NCI-H2227 treated with DMSO at 0.1 percent for 48 hours (cell line): ENCODE measurements around the gene TTC36.
A peak's percentile ranks its signal among the peaks of the same experiment; 100 is the strongest.
"Not testable (repeated sequence)": the region's sequence is repeated elsewhere in the genome, so short reads cannot be mapped to it uniquely, and the experiment has no call there.

ENCODE experiments used
- DNase-seq: peaks from one replicate; lab custom pipeline; 2025; lab: John Stamatoyannopoulos, UW

TTC36 gene, protein sequence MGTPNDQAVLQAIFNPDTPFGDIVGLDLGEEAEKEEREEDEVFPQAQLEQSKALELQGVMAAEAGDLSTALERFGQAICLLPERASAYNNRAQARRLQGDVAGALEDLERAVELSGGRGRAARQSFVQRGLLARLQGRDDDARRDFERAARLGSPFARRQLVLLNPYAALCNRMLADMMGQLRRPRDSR

DNA sequence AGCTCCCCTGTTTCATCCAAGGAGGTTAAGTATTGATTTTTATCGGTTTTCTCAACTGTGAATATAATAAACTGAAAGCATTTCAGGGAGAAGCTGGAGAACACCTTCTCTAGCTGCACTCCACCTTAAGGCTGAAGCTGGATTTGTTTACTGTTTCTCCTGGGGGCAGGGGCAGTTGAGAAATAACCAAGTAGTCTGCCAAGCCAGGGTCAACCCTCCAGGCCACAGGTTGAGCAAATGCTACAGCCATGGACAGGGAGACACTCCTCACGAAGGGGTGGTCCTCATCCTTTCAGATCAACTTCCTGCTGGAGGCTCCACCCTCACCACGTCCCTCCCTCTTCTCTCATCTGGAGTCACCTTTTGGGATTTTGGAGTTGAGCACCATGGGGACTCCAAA lies at the start of gene TTC36:
Gene TTC36, plus strand, starts transcription at position 366 of the 400 bp plus-strand sequence. Its CDS starts 21 bp downstream, at position 387.
- no peak for DNase-seq

DNA sequence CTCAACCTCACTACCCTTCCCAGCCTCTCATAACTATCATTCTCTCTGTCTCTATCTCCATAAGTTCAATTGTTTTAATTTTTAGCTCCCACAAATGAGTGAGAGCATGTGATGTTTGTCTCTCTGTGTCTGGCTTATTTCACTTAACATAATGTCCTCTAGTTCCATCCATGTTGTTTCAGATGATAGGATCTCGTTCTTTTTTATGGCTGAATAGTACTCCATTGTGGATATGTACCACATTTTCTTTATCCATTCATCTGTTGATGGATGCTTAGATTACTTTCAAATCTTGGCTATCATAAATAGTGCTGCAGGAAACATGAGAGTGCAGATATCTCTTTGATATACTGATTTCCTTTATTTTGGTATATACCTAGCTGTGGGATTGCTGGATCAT lies 46.0 kb upstream of the TTC36 start:
- not testable (repeated sequence) for DNase-seq

DNA sequence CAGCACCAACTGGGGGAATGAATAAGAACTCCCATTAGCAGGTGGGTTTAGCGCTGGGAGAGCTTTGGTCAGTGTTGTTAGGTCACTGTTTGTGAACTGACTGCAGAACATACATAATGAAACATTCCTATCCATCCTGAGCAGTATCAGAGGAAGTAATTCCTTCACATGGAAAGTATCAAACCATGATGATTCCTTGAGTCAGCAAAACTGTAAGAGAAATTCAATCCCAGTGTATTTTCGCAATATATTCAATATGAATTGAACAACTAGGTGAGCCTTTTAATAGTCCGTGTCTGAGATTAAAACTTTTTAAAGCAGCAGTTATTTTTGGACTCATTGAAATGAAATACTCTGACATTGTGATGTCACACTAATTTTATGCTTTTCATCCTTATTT lies 42.9 kb upstream of the TTC36 start:
- DNase-seq, result no peak

DNA sequence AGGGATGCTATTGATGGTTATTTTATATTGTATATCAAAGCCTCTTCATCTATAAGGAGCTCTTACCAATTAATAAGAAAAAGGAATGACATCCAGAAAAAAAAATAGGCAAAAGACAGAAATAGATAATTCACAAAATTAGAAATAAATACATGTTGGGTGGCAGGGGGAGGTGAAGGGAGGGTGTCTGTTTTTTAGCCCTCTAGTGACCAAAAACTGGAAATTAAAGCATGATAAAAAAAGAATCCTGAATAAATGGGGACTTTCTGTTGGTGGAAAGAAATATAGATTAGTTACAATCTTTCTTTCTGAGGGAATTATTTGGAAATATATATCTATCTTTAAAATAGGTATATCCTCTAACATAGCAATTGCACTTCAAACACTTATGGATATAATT lies 42.0 kb upstream of the TTC36 start:
- no peak for DNase-seq

- peak; percentile 82 for DNase-seq
These were observed 38.7 kb upstream of the TTC36 start for GRCh38 chr11:118488480-118489109.

DNA sequence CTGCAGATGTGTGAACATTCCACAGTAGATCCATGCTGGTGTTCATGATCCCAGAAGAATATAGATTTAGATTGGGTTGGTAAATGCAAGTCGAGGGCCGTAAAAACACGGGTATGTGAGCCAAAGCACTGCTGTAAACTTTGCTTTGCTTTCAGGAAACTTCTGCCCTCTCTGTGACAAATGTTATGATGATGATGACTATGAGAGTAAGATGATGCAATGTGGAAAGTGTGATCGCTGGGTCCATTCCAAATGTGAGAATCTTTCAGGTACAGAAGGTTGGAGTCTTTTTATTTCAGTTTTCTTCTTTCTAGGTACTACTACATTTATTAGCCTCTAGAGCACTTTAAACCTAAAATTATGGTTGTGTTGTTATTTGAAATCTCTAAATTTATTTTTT lies 36.2 kb upstream of the TTC36 start:
- no peak for DNase-seq

DNA sequence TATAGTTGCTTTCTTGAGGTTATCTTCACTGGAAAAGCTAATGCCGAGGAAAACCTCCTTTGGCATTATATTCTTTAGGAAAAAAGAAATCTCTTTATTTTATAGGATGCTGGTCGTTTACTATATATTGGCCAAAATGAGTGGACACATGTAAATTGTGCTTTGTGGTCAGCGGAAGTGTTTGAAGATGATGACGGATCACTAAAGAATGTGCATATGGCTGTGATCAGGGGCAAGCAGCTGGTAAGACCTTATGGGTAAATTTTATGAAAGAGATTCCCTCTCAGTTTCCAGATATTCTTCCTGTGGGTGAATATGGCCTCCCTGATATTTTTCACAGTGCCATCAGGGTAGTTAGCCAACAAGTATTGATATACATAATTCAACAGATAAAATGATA lies 29.4 kb upstream of the TTC36 start:
- DNase-seq, result no peak

- no peak for DNase-seq
These were observed 24.1 kb upstream of the TTC36 start for GRCh38 chr11:118503216-118503615.

DNA sequence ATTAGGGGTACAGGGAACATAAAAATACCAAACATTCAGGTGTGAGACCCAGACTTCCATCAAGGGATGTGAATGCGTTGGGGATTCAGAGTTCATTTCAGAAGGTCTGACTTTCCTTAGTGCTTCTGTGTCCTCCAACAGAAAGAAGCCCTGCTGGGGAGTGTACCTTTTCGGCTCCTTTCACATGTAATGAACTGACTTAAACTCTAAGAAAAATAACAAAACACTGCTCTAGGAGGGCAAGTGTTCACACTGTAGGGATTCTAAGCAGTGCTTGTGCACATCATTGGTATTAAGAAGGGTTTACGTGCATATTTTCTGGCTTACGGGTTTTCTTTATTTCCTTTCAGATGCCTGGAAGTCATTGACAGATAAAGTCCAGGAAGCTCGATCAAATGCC lies 15.7 kb upstream of the TTC36 start:
- no peak for DNase-seq

- DNase-seq, result no peak
These were observed 13.2 kb upstream of the TTC36 start for GRCh38 chr11:118514103-118514502.

DNA sequence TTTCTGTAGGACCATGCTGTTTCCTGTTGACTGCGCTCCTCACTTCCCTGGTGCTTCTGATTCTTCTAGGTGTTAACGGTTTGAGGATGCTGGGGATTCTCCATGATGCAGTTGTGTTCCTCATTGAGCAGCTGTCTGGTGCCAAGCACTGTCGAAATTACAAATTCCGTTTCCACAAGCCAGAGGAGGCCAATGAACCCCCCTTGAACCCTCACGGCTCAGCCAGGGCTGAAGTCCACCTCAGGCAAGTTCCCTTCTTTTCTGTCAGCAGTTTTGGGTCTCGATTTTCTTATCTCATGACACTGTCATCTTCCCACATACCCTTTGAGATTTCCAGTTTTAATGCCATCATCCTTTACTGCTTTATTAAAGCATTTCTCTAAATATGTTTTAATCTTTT lies 7.7 kb upstream of the TTC36 start:
- DNase-seq, result no peak

GRCh38 chr11:118521892-118522311 lies 5.4 kb upstream of the TTC36 start:
- no peak for DNase-seq

DNA sequence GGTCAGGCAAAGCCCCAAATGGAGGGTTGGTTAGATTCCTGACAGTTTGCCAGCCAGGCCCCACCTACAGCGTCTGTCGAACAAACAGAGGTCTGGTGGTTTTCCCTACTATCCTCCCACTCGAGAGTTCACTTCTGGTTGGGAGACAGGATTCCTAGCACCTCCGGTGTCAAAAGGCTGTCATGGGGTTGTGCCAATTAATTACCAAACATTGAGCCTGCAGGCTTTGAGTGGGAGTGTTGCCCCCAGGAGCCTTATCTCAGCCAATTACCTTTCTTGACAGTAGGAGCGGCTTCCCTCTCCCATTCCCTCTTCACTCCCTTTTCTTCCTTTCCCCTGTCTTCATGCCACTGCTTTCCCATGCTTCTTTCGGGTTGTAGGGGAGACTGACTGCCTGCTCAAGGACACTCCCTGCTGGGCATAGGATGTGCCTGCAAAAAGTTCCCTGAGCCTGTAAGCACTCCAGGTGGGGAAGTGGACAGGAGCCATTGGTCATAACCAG lies 4.7 kb upstream of the TTC36 start:
- no peak for DNase-seq

DNA sequence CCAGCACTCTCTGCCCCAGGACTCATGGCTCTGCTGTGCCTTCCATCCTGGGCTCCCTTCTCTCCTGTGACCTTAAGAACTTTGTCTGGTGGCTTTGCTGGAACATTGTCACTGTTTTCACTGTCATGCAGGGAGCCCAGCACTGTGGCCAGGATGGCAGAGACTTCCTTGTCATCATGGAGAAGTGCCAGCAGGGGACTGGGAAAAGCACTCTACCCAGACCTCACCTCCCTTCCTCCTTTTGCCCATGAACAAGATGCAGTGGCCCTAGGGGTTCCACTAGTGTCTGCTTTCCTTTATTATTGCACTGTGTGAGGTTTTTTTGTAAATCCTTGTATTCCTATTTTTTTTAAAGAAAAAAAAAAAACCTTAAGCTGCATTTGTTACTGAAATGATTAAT lies 2.9 kb upstream of the TTC36 start:
- DNase-seq, result no peak

DNA sequence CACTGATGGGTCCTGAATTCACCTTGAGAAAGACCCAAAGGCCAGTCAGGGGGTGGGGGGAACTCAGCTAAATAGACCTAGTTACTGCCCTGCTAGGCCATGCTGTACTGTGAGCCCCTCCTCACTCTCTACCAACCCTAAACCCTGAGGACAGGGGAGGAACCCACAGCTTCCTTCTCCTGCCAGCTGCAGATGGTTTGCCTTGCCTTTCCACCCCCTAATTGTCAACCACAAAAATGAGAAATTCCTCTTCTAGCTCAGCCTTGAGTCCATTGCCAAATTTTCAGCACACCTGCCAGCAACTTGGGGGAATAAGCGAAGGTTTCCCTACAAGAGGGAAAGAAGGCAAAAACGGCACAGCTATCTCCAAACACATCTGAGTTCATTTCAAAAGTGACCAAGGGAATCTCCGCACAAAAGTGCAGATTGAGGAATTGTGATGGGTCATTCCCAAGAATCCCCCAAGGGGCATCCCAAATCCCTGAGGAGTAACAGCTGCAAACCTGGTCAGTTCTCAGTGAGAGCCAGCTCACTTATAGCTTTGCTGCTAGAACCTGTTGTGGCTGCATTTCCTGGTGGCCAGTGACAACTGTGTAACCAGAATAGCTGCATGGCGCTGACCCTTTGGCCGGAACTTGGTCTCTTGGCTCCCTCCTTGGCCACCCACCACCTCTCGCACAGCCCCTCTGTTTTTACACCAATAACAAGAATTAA lies 2.4 kb upstream of the TTC36 start:
- no peak for DNase-seq

- DNase-seq, result no peak
These were observed 586 bp upstream of the TTC36 start for GRCh38 chr11:118526688-118527087.

DNA sequence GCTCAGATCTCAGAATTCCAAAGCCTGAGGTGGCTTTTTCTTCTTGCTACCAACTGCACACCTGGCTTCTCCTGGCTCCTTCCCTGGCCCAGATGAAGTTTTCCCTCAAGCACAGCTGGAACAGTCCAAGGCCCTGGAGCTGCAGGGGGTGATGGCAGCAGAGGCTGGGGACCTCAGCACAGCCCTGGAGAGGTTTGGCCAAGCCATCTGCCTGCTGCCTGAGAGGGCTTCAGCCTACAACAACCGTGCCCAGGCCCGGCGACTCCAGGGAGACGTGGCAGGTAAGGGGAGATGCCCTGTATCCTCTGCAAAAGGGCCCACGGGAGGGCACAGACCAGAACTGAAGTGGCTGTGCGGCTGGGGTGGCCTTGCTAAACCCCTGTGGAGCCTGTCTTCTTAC lies 1.2 kb downstream of the TTC36 start:
- DNase-seq, result no peak

DNA sequence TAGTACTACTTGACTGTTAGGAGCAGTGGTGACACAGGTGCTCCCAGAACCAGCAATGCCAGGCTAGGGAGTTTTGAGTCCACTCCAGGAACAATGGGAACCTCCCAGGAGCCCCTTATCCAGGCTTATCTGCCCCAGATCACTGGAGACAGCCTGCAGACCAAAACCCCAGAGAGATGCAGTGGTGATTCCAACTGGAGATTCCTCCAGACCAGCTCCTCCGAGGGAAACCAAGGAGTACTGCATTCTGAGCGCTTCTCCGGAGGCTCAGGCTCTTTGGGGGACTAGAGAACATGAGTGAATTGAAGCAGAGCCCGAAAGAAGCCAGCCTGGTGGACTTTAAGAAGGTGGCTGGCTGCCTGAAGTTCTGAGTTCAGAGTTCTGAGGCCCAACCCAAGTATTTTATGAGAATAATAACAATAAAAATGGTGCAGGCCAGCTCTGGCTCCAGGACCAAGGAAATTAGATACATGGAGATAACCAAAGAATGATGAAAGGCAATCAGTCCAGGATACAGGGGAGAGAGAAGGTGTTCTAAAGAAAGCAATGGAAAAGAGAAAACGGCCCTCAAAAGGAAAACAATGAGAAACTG lies 2.4 kb downstream of the TTC36 start:
- no peak for DNase-seq

GRCh38 chr11:118530180-118530682 lies 3.0 kb downstream of the TTC36 start:
- peak; percentile 16 for DNase-seq

DNA sequence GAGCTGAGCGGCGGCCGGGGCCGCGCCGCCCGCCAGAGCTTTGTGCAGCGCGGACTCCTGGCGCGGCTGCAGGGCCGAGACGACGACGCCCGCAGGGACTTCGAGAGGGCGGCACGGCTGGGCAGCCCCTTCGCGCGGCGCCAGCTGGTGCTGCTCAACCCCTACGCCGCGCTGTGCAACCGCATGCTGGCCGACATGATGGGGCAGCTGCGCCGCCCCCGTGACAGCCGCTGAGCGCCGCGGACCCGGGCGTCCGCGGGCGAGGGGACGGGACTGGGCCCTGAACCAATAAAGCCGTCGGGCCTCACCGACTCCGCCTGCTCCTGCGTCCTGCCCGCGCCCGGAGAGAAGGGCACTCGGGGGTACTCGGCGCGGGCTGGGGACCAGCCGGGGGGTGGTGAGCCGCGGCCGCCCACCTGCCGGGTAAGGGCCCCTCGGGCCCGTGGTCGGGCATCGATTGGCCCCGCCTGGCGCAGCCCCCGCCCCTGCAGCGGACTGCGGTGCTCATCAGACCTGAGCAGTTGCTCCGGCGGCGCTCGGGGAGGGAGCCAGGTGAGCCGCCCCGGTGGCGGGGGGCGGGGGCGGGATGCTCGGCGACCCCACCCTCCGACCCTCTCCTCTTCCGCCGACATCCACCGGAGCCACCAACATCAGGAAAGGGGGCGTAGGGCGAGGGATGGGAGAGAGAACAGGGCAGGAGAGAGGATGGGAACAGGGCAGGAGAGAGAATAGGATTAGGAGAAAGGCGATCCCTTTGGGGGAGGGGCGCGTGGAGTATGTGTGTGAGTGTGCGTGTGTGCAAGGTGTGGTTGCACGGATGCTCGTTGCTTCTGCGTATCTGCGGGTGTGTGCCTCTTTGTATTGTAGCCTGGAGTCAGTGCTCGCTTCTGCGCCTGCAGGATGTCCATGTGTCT lies 3.7 kb downstream of the TTC36 start, which contains the start of gene TMEM25:
Gene TMEM25, plus strand, starts transcription at position 510 of the 914 bp plus-strand sequence. CDS start 610 bp downstream, outside the sequence.
- peak; percentile 45 for DNase-seq

DNA sequence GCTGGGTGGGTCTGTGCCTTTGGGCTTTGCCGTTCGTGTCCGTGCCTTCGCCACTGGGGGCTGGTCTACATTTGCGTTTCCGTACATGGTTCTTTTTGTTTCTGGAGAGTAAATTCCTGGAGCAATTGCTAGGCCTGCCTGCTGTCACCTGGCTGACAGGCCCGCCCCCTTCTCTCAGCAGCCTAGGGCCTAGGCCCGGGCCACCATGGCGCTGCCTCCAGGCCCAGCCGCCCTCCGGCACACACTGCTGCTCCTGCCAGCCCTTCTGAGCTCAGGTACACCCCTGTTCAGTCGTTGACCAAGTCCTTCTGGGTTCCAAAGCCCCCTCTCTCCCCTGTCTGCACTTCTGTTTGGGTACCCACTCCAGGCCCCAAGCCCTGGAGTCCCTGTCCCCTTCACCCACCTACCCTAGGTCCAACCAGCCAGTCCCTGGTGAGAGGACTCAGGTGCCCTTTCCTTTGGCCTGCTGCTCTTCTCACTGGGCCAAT lies 4.4 kb downstream of the TTC36 start:
- no peak for DNase-seq
